SW480 (cell line): Measurements from ENCODE around the gene WDFY2.
"Not testable (repeated sequence)": the region's sequence is repeated elsewhere in the genome, so short reads cannot be mapped to it uniquely, and the experiment has no call there.

Source experiments
- DNase-seq: peaks from one replicate; pipeline ENCODE4 v3.0.0-alpha.2; 2016; ENCODE audit warnings: low spot score

WDFY2 gene

GRCh38 chr13:51632591-51633362 lies 48.5 kb downstream of the WDFY2 start:
- no peak for DNase-seq

GRCh38 chr13:51635137-51635878 lies 51.0 kb downstream of the WDFY2 start:
- DNase-seq: no peak

- no peak for DNase-seq
Observed at GRCh38 chr13:51636349-51636890, 52.2 kb downstream of the WDFY2 start.

- DNase-seq: no peak
Observed at GRCh38 chr13:51637852-51638215, 53.6 kb downstream of the WDFY2 start.

- no peak for DNase-seq
Observed at GRCh38 chr13:51638216-51638871, 54.1 kb downstream of the WDFY2 start.

- no peak for DNase-seq
Observed at GRCh38 chr13:51639171-51639570, 54.9 kb downstream of the WDFY2 start.

- DNase-seq: not testable (repeated sequence)
Observed at GRCh38 chr13:51640696-51641095, 56.4 kb downstream of the WDFY2 start.

- no peak for DNase-seq
Observed at GRCh38 chr13:51643105-51643881, 59.0 kb downstream of the WDFY2 start.

- peak; percentile 70 for DNase-seq
Observed at GRCh38 chr13:51643882-51644281, 59.6 kb downstream of the WDFY2 start.

- DNase-seq: no peak
Observed at GRCh38 chr13:51644654-51645053, 60.4 kb downstream of the WDFY2 start.

GRCh38 chr13:51645154-51645650 lies 60.9 kb downstream of the WDFY2 start:
- DNase-seq: no peak

- no peak for DNase-seq
Observed at GRCh38 chr13:51645761-51646670, 61.8 kb downstream of the WDFY2 start.

GRCh38 chr13:51647067-51647466 lies 62.8 kb downstream of the WDFY2 start:
- no peak for DNase-seq

- DNase-seq: not testable (repeated sequence)
Observed at GRCh38 chr13:51652193-51652592, 67.9 kb downstream of the WDFY2 start.

GRCh38 chr13:51659276-51660127 lies 75.2 kb downstream of the WDFY2 start:
- DNase-seq: no peak

- no peak for DNase-seq
Observed at GRCh38 chr13:51660813-51661212, 76.6 kb downstream of the WDFY2 start.

GRCh38 chr13:51663973-51664957 lies 80.0 kb downstream of the WDFY2 start:
- no peak for DNase-seq

GRCh38 chr13:51665456-51665855 lies 81.2 kb downstream of the WDFY2 start:
- no peak for DNase-seq
